ENCODE measurements around the gene LRPPRC. TPM values are rescaled to one million over a fixed set of nuclear protein-coding genes. Genes with fewer than 3 reads are reported as not detected.

Gene LRPPRC
- polyA plus RNA-seq, 3 donors: 114 to 131 (median 115) TPM

DNA sequence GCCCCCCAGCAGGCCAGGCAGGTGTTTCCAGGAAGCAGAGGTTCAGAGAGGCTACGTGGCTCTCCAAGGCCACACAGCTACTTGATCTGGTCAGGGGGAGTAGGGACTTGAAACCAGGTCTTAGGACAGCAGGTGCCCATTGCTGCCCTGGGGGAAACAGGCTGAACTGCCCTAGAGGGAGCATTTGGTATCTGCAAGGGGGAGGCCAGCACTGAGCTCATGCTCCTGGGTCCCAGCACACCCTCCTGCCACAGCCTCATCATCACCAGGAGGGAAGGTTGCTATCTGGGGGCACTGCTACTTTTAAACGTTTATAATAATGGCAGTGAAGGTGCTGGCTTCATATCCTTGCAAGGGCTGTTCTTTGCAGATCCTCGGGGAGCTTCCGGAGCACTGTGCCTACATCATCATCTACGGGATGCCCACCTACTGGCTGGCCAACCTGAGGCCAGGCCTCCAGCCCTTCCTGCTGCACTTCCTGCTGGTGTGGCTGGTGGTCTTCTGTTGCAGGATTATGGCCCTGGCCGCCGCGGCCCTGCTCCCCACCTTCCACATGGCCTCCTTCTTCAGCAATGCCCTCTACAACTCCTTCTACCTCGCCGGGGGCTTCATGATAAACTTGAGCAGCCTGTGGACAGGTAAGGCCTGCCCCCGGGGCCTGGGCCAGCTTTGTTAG lies 120.9 kb downstream of the LRPPRC start:
- DNase-seq (ENCODE audit: low read depth in 3 of 3, low spot score in 2 of 3): no peak

DNA sequence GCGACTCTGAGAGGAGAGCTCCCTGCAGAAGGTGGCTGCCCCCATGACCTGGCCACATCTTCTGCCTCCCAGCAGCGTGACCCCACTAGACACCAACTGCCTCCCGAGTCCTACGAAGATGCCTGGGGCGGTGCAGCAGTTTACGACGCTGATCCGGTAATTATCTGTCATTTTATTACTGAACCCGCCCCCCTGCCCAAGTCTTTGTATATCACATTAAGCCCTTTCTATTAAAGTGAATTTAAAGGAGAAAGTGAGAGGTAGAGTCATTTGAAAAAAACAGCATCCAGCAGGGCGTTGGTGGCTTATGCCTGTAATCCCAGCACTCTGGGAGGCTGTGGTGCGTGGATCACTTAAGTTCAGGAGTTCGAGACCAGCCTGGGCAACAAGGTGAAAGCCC lies 123.6 kb downstream of the LRPPRC start:
- DNase-seq (ENCODE audit: low read depth in 3 of 3, low spot score in 2 of 3): no peak

DNA sequence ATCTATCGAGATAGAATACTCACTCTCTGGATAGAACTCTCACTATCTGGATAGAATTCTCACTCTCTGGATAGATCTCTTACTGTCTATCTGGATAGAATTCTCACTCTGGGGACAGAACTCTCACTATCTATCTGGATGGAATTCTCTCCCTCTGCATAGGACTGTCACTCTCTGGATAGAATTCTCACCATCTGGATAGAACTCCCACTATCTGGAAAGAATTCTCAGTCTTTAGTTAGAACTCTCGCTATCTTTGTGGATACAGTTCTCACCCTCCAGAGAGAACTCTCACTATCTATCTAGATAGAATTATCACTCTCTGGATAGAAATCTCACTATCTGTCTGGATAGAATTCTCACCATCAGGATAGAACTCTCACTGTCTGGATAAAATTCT lies 140.5 kb downstream of the LRPPRC start:
- DNase-seq (ENCODE audit: low read depth in 3 of 3, low spot score in 2 of 3): no peak

DNA sequence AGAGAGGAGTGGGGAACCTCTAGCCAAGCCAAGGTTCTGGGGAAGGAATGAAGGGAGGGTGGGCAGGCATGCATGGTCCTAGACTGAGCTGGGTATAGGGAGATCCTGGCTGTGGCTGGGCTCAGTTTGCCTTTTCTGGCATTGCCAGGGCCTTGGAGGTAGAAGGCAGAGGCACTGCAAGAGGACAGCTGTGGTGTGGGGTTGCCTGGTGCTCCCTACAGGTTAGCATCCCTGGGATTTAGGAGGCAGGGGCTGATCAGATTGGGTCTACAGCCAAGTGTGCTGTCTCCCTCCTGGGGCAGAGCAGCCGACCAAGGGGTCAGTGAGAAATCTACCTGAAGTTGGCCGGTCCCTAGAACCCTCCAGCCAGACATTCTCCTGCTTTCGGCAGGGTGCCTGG lies 141.1 kb downstream of the LRPPRC start:
- no peak for DNase-seq (ENCODE audit: low read depth in 3 of 3, low spot score in 2 of 3)

DNA sequence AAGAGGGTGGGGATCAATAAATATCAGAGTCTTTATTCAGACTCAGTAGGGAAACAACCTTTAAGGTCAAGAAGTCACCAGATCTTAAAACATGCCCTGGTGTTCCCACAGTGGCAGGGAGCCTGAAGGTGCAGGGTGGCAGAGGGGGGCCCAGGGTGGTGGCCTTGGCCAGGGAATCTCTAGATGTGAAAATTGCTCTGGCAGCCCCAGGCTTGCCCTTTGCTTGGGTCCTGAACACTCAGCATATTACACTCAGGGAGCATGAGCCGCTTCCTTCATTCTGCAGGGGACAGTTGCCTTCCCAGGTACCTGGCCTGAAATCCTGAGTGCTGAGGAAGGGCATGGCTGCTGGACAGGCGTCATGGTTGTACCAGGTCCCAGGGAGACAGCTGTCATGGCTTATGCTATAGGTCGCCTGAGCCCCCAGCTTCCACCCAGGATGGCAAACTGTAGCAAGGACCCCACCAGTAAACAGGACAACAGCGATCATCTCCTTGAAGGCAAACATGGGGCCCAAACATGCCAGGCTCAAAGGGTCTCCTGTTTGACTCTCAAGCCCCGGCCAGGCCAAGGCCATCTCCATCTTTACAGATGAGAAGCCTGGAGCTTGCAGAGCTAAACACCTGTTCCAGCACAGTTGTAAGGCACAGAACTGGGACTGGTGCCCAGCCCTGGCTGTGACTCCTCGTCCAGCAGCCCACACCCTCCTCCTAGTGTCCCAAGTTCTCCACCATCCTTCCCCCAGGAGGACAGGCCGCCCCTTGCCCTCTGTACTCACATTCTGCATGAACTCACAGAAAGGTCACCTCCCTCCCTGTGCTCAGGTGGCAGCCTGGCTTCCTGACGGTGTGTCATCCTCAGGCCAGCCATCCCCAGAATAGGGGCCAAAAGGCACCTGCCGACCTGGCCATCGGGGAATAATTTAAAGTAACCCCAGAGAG lies 142.4 kb downstream of the LRPPRC start:
- no peak for DNase-seq (ENCODE audit: low read depth in 3 of 3, low spot score in 2 of 3)

DNA sequence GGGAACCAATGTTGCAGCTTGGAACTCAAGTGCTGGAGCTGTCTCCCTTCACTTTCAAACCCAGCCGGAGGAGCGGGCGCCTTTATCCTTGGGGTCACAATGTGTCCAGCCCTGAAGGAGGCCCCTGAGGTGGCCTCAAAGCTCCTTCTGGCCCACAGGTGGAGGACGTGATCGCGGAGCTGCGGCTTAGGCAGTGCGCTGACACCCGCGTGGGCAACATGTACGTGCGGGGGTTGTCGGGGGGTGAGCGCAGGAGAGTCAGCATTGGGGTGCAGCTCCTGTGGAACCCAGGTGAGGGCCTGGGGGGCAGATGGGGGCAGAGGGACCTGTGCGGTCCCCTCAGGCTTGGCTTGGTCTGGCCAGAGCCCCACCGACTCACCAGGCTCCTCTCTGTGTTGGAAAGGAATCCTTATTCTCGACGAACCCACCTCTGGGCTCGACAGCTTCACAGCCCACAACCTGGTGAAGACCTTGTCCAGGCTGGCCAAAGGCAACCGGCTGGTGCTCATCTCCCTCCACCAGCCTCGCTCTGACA lies 143.5 kb downstream of the LRPPRC start:
- no peak for DNase-seq (ENCODE audit: low read depth in 3 of 3, low spot score in 2 of 3)

DNA sequence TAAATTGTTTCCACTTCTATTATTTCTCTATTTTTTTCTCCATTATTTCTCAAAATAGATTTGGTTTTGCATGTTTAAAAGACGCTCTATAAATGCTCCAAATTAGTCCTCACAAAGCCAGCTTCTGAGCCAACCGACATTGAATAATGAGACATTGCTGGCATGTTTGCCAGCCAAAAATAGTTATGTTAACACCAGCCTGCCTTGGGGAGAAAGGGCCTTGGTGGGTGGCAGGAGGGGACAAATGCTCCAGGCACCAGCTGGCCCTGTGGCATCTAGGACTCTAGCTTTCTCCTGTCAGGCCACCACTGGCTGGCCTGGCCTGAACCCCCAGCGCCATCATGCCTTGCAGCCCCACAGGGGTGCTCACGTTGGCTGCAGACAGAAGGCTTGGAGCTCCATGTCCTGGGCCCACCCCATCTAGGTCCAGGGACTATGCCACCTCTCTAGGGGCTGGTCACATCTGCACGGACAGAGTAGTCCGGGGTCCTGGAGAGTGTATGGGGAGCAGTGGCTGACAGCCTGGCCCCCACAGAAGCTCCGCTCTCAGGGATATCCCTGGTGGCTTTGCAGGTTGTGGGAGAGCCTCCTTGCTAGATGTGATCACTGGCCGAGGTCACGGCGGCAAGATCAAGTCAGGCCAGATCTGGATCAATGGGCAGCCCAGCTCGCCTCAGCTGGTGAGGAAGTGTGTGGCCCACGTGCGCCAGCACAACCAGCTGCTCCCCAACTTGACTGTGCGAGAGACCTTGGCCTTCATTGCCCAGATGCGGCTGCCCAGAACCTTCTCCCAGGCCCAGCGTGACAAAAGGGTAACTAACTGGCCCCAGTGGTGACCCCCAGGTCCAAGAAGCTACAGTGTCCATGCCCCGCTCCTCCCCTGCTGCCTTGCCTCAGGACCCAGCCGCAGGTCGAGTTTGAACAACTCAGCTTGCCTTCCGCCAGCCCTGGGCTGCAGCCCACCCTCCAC lies 144.5 kb downstream of the LRPPRC start:
- DNase-seq (ENCODE audit: low read depth in 3 of 3, low spot score in 2 of 3): no peak

DNA sequence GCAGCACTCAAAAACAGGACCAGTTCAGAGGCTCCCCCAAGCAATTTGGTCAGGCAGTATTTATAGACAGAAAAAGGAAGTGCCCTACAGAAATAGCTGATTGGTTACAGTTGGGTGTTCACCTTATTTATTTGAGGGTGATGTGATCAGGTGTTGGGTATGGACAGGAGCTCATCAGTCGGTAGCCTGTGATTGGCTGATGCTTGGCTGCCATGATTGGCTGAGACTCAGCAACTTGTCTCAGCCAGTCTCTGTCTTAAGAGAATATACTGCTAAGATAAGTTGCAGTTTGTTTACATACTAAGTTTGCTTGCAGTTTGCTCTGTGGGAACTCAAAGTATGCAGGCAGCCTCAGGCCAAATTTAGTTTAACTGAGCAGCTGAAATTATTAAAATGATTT lies 147.6 kb downstream of the LRPPRC start:
- DNase-seq (ENCODE audit: low read depth in 3 of 3, low spot score in 2 of 3): no peak

DNA sequence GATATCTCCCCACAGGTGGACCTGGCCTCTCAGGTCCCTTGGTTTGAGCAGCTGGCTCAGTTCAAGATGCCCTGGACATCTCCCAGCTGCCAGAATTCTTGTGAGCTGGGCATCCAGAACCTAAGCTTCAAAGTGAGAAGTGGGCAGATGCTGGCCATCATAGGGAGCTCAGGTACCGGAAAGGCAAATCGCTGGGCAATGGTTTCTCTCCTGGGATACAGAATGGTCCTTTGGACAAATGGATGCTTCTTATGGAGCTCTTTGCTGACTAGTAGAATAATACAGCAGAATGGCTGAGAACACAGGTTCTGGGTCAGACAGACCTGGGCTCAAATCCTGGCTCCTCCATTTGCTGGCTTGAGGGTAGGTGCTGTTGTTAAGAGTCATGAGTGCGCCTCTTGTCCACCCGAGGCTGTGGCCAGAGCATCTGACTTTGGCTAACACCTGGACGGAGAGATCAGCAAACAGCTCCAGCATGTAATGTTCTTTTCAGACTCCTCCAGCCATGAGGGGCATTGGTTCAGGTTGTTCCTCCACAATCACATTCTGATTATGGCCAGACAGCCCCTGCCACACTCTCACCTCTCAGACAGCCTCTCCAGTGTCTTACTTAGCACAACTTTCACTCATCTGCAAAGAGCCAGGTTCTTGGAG lies 149.5 kb downstream of the LRPPRC start:
- DNase-seq (ENCODE audit: low read depth in 3 of 3, low spot score in 2 of 3): no peak

DNA sequence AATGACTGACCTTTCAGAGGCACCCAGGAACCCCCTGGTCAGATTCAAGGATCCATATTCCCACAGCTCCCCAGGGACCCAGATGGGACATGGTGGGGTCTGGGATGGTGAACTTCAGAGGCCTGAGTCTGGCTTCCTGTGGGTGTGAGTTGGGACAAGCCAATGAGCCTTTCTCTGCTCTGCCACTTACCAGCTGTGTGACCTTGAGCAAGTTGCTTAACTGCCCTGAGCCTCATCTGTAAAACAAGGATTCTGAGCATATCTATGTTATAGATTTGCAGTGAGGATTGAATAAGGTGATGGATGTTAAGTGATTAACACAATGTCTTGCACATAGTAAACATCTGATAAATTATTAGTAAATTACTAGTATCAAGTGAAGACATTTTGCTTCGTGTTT lies 150.6 kb downstream of the LRPPRC start:
- no peak for DNase-seq (ENCODE audit: low read depth in 3 of 3, low spot score in 2 of 3)

DNA sequence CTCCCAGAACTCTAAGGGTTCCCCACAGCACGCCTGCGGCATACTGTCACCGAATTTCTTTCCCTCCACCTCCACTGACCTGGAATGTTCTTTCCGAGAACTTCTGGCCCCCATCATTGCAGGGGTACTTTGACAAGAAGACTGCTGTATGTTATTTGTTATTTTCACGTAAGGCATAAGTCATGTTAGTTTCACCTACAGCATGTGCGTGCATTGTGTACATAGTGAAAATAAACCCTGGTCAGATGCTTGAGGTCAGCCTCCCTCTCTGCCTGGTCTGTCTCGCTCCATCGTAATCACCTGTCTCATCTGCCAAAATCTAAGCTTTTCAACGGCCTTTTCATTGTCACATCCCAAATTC lies 152.9 kb downstream of the LRPPRC start:
- no peak for DNase-seq (ENCODE audit: low read depth in 3 of 3, low spot score in 2 of 3)

DNA sequence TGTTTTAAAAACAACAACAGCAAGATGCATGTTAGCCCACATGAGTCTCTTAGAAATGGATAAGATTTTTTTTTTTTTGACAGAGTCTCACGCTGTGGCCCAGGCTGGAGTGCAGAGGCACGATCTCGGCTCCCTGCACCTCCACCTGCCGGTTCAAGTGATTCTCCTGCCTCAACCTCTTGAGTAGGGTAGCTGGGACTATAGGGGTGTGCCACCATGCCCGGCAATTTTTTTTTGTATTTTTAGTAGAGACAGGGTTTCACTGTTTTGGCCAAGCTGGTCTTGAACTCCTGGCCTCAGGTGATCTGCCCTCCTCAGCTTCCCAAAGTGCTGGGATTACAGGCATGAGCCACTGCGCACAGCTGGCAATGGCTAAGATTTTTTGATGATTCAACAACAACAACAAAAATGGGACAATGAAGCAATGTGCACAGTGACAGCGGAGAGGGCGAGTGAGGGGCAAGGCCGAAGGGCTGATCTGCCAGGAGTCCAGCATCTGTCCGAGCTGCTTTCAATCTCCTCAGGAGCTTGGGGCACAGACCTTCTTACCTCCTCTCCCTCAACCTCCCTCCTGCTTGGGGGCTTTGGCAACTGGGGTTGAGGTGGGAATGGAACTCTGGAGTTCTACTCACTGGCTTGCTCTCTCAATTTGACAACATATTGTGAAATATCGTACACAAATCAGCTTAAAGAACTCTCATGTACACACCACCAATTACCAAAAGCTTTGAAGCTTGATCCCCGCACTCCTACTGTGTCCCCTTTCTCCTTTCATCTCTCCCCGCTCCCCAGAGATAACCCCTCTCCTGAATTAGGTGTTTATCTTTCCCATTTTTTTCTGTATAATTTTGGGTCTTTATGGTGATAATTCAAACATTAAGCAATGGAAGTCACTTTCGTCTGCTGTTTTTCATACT lies 153.6 kb downstream of the LRPPRC start:
- no peak for DNase-seq (ENCODE audit: low read depth in 3 of 3, low spot score in 2 of 3)

DNA sequence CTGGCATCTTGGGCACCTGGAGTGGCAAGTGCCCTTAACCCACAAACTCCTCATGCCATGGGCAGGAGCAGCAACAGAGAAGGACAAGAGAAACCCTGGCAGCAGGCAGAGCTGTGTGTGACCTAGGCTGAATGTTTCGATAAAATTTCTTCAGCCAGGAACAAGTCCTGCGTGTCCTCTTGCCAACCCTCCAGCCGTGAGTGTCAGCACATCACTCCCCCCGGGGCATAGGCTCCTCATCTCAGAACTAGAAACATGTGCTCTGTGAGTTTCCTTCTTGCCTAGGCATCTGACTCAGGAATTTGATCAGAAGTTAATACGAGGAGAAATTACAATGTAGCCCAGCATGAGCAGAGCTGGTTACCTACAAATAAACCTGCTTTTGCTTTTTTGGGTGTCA lies 154.8 kb downstream of the LRPPRC start:
- DNase-seq (ENCODE audit: low read depth in 3 of 3, low spot score in 2 of 3): no peak

DNA sequence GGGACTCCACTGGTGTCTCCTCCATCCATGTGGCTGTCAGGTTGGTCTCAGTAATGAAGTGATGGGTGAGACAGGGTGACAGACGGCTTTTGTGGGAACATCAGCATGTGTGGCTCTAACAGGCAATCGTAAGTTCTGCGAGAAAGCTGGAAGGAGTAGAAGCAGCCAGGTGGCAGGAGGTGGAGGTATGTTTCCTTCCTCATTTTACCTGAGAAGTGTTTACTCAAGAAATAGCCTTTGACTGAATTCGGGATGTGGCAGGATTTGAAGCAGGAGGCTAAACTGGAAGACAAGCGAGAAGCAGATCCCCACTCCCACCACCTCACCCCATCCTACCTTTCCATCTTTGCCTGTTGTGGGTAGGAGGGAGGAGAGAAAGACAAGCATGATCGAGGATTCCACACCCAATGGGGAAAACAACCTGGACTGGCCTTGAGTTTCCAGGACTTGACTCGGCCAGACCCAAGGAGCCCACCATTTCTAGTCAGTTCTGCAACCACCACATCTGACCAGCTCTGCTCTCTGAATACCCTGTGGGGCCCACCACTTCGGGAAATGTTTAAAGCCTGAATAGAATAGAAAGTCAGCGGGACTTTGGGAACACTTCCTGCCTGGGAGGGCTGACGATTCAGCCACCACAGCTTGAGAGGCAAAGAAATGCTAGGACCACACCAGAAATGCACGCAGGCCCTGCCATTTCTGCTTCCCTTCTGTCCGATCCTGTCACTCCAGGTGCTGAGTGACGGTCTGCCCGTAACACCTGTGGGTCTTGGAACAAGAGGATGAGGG lies 155.8 kb downstream of the LRPPRC start:
- no peak for DNase-seq (ENCODE audit: low read depth in 3 of 3, low spot score in 2 of 3)

DNA sequence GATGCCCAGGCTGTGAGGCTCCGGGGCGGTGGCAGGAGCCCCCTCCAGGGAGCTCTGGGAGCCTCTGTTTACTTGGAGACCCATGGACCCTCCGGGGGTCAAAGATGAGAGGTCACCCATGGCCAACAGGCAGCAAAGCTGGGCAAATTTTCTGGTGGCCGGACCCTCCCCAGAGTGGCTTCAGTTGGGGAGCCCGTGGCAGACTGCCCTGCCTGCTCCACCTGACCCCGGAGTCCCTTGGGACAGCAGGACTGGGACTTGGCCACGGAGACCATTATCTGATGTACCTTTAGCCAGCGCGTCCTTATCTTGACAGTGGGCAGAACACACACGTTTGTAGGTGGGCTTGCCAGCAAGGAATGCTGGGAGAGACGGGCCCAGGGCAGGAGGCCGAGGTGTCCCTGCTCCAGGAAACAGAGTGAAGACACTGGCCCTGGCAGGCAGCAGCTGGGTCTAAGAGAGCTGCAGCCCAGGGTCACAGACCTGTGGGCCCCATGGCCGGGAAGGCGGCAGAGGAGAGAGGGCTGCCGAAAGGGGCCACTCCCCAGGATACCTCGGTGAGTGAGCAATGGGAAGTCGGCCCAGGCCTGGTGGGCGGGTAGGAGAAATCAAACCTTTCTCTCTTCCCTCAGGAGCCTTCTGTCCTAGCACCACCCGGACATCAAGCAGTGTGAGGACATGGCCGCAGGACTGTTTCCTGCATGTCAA lies 157.1 kb downstream of the LRPPRC start, which contains the start of the genes ABCG5 and ABCG8:
Gene ABCG5 (minus strand): TSS at position 280 of the 708 bp plus-strand sequence. CDS start 160 bp downstream, at position 120.
Gene ABCG8 (plus strand): TSS at position 412 of the 708 bp plus-strand sequence. CDS start 83 bp downstream, at position 495.
- DNase-seq (ENCODE audit: low read depth in 3 of 3, low spot score in 2 of 3): no peak

DNA sequence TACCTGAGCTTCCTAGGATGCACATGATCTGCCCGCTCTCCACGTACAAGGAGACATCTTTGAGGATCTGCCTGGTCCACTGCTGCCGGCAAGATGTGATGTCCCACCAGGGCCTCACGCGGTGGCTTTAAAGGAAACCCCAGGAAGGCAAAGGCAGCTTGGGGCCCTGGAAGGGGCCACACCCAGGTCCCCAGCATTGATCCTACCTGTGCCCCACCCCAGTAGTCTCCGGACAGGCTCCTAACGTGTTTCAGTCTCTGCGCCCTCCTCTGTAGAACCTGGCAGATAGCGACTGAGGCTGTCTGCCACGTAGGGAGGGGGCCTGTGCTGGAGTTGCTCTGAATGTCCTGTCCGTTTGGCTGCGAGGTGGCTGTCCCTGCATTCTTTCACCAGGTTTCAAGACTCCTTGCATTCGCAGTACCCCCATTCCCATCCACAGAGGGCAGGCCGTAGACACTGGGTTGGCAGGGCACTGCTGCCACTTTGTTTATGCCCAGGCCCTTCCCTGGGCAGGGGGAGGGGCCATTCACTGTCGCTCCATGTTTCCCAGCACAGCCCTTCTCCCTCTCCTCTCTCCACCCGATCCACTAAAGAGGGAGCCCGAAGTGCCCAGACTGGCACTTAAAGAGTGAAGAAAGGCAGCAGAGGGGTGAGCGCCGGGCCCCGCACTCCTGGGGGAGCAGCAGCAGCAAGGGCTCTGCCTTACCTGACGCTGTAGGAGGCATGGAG lies 157.8 kb downstream of the LRPPRC start:
- no peak for DNase-seq (ENCODE audit: low read depth in 3 of 3, low spot score in 2 of 3)

DNA sequence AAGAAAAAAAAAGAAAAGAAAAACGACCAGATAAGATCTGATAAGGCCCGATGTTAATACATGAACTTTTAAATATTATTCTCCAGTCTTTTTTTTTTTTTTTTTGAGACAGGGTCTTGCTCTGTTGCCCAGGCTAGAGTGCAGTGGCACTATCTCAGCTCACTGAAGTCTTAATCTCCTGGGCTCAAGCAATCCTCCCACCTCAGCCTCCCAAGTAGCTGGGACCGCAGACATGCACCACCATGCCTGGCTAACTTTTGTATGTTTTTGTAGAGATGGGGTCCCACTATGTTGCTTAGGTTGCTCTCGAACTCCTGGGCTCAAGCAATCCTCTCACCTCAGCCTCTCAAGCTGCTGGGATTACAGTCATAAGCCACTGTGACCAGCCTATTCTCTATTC lies 158.8 kb downstream of the LRPPRC start:
- no peak for DNase-seq (ENCODE audit: low read depth in 3 of 3, low spot score in 2 of 3)

All from right renal cortex interstitium (tissue), 3 donors.